GM21447 (cell line): Measurements from ENCODE around the gene MYO1B.

Experiments used
- ATAC-seq: cut with Tn5 transposase; IDR thresholded peaks from one replicate; pipeline ENCODE4 v1.9.1; 2021; ENCODE audit not compliant: unreplicated experiment

The MYO1B gene

DNA sequence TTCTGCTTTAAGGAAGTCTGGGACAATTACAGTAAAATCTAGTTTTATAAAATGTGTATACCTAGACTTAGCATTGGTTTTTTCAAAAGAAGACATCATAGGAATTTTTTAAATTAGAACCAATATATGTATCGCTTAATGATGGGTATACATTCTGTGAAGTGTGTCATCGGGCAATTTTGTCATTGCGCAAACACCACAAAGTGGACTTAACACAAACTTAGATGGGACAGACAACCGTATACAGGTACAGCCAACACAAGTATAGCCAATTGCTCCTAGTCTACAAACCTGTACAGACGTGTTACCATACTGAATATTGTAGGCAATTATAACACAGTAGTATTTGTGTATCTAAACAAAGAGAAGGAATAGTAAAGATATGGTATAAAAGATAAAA lies 12.7 kb downstream of the MYO1B start:
- no peak for ATAC-seq

GRCh38 chr2:191258996-191259395 lies 13.8 kb downstream of the MYO1B start:
- ATAC-seq = no peak

GRCh38 chr2:191262436-191262835 lies 17.2 kb downstream of the MYO1B start:
- no peak for ATAC-seq

DNA sequence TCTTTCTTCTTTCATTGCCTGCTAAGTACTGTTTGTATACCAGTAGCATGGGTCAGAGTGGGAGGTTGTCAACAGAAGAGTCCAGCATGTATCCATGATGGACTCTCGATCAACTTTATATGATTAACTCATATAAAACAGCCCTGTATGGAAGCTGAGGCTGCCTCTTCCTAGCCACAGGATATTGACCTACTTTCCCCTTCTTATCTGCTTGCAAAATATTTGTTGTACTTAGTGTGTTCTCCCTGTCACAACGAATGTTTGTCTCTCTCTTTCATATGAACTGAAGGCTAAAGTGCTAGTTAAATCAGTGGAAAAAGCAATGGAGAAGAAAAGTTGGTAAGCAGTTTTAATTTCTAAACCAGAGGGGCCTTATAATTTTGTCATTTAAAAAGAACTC lies 17.8 kb downstream of the MYO1B start:
- no peak for ATAC-seq

- ATAC-seq = no peak
Observed at GRCh38 chr2:191264647-191265081, 19.5 kb downstream of the MYO1B start.

- no peak for ATAC-seq
Observed at GRCh38 chr2:191265311-191266170, 20.3 kb downstream of the MYO1B start.

GRCh38 chr2:191266201-191266600 lies 21.0 kb downstream of the MYO1B start:
- no peak for ATAC-seq

DNA sequence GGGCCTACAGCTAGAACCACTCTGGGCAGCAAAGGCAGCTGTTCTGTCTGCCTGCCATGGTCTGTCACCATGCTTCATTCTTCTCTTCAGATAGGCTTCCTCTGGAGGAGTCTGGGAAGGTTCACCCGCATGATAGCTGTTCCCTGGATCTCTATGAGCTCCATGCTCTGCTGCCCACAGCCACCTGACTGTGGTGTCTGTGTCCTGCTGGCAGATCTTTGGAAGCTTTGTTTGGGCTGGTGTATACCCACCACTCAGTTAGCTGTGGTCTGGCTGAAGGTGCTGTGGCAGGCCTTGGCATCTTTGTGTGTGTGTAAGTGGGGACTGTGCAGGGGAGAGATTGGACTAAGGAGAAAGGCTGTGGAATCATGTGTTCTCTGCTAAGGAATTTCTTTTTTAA lies 23.4 kb downstream of the MYO1B start:
- no peak for ATAC-seq

DNA sequence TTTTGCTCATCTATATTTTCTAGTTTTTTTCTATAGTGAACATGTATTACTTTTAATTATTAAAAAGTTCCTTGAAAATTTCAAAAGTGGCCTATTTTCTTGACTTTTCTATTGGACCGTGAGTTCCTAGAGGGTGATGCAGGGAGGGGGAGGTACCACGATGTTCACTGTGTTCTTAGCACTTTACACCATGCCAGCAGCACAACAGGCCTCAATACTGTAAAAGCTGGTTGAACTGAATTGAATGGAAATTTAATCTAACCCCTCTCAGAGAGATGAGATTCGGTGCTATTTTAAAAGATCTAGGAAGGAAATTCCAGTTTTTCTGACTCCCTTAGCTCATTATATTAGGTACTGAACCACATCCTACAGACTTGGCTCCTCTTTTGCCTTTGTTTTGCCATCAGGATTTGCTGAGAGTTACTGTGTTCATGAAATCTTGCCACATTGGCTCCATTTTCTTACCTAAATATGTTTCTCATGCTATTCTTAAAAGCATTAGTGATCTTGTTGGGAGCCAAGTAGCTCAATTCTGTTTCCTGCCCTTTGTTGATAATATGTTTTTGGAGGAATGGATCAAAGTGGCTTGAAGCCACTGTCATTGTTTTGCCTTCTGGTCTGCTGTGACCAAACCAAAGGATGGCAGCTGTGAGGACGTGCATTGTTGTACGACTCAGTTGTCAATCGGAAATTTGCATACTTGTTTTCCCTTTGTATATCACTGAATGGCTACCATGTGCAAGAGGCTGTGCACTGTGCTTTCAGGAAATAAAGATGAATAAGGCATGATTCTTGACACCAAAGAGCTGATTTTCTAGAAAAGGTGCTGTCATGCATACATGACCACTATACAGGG lies 25.3 kb downstream of the MYO1B start:
- no peak for ATAC-seq

GRCh38 chr2:191272064-191272463 lies 26.9 kb downstream of the MYO1B start:
- ATAC-seq = no peak

DNA sequence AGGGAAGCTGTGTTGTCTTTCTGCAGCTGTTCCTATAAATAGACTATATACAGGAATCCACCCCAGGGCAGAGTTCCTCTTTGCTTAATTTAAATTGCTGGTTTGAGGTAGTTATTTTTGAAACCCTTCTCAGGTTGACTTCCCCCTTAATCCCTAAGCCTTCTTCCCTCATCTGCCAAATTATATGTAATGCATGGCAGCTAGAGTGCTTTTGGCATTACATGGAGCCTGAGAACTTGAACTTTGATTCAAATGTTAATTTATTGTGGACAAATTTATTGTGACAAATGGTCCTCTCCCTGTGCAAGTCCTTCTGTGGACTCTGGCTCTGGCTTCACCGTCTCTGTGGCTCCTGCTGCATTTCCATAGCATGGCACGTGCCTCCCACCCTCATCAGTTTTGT lies 29.2 kb downstream of the MYO1B start:
- ATAC-seq = no peak

DNA sequence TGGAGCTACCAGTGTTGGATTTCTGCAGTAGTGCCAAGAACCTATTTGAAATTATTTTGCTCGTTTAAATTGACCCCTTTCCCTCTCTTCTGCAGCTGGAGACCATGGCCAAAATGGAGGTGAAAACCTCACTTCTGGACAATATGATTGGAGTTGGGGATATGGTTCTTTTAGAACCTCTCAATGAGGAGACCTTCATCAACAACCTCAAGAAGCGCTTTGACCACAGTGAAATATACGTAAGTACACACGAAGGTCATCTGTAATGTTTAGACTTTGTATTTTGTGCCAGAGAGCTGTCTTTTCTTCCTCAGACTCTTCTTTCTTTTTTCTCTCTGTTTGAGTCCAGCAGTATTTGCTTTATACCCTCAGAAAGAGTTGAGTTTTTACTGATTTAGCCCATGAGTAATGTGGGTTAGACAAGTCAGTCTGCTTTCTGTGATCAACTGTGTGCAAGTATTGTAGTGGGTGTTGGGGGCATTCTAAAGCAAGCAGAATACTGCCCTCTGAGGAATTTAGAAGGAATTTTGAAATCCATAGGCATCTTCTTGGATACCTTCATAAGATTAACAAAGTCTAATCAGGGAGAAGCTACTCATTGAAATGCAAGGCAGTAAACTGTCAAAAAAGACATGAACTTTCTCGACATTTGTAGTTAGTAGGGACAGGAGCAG lies 31.7 kb downstream of the MYO1B start:
- ATAC-seq = no peak

GRCh38 chr2:191280290-191280689 lies 35.1 kb downstream of the MYO1B start:
- no peak for ATAC-seq

DNA sequence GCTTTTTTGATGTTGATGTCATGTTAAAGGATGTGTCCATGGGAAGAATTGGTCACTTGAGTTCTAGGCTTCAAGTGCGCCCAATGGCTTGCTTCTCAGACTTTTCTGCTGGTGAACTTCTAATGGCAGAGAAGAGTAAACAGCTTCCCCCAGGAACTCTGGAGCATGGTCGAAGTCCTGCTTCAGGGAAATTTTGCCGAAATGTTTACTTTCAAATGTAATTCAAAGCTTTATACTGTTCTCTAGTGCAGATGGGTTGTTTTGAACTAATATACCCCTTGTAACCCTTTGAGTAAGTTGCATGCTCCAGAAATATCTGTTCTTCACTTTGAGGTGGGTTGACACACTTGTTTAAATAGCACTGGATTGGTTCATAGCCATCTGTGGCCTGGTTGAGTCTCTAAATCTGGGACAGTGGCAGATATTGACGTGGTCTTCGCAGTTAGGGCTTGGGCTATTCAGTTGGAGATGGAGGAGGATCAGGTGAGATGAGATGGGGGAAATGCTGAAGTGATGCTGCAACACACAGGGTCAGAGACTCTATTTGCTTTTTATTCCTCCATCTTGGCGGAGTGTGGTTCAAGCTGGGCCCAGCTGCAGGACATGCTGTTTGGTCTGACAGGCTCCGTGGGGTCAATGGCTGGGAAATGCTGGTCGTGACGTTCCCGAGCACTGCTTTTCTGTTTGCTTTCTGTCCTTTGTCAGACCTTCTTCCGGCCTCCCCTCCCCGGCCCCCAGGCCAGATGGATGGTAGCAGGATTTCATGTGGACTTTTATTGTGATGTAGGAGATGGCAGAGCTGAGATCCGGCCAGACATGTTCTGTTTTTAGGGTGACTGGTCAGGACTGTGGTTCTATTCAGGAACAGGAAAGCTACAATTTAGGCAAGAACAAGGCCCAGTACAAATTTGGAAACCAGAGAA lies 35.9 kb downstream of the MYO1B start:
- ATAC-seq = no peak

- ATAC-seq = no peak
Observed at GRCh38 chr2:191285252-191285651, 40.0 kb downstream of the MYO1B start.

DNA sequence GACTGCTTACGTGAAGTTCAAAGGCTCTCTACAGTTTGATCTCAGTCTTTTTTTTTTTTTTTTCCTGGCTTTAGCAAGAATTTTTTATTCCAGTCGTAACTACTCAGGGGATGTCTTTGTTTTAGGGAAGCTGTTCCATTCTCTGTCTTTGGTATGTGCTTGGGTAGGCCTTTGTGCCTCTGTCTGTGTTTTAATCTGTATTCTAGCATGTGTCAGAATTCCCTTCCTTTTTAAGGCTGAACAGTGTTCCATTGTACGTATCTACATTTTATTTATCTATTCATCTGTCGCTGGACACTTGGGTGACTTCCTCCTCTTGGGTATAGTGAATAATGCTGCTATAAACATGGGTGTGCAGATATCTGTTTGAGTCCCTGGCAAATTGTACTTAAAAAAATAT lies 42.6 kb downstream of the MYO1B start:
- no peak for ATAC-seq

DNA sequence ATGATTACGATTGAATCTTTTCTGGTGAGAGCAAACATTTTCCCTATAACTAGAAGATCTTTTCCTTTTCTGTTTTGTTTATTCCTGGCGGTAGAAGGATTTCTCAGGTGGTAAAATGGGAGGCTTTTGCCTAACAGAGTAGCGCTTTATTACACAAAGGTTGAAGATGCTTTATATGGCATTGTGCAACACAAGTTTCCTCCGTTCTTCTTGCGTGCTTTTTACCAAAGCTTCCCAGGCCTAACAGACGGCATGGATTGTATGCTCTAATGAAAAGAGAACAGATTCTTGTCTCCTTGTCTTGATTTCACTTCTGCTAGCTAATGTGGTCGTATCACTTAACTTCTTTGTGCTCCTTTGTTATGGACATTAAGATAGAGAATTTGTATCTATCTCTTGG lies 43.8 kb downstream of the MYO1B start:
- no peak for ATAC-seq

DNA sequence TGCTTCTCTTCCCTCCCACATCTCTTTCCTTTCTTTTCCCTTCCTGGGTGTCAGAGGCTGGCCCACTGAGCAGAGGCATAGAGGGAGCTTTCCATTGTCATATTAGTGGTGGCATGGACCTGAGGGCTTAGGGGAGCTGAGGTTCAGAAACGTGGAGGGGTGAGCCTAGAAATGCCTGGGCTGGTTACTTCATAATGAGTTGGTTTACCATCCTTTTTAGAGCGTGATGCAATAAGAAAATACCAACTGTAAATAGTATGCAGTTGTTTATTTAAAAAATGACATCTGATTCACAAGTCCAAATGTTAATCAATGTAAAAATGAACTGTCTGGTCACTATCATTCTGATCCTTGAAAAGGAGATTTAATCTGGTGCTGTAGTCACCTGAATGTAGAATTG lies 46.3 kb downstream of the MYO1B start:
- no peak for ATAC-seq

- ATAC-seq = no peak
Observed at GRCh38 chr2:191292869-191293268, 47.7 kb downstream of the MYO1B start.

DNA sequence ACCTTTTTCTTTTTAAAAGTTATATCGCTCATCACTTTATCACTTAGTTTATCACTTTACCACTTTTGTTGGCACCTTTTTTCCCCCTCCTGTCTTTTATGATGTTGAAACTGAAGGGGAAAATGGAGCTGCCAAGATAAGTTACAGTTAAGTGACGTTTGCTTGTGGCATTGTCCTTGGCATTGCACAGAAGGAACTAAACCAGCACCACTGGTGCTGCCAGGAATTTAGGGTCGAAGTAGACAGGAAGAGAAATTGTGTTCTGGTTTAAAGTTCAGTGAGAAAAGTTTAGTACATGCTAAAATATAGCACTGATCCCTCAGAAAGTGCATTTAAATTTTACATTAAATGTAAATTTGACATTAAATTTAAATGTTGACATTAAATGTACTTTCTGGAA lies 49.9 kb downstream of the MYO1B start:
- ATAC-seq = no peak
